ENCODE data around the gene SCNN1B.

SCNN1B gene

DNA sequence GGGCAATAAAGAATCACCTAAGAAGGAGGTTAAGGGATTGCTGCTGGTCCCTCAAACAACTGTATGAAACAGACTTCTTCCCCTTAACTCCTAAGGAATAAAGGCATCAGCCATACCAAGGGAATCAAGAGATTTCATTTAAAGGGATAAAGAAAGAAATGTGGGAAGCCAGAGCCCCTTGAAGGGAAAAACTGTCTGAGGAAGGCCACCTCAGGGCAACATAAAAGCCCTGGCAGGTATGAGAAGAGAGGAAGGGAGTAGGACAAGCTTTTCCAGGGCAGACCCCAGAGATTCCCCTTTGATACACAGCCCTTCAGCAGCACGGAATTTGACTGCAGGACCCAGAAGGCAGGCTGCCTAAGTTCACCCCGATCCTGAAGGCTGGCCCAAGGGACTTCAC, 107.4 kb downstream of the SCNN1B start:
- no peak for FAIRE-seq

DNA sequence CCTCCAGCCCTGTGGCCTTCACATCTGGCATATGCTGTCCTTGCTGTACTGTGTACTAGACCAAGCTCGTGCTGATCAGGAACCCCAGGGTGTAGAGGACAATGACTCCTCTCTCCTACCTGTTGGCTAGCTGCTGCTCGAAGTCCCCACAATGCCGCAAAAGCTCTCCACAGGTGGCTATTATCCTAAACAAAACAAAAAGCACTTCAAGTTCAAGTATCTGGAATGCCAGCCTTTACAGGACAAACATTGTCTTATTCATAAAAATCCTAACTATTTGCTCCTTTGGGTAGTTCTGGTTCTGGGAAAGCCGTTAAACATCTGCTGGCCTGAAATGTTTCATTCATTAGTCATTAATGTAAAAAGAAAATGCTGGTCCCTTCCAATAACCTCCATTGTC, 108.1 kb downstream of the SCNN1B start:
- FAIRE-seq: no peak

DNA sequence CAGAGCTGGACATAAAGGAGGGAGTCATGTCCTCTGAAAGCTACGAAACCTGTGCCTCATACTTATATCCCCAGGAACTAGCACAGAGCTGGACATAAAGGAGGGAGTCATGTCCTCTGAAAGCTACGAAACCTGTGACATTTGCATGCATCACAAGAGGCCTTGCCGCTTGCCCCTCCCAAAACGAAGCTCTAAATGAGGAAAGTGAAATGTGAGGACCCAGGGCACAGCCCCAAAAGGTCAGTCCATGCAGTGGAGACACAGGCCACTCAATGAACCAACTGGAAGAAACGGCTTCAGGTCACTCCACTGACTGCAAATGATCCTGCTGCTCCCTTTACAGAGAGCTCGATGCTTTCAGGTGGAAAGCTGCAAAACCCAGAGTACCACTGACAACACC, 112.6 kb downstream of the SCNN1B start:
- FAIRE-seq: no peak

DNA sequence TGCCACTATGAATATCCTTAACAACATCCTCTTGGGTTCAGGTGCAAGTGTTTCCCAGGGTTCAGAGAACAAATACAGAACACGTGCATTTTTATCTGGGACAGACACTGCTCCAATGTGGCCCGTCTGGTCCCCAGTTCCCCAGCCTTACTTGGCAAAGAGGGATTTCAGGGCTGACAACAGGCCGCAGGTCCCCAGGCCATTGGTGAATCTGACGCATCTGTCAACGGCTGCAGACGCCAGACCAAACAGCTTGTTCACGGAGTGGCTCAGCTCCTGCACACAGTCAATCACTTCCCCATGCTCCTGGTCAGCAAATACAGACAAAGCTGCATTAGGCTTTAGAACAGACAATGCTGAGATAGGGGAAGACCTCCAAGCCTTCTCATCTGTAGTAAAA, 114.7 kb downstream of the SCNN1B start:
- no peak for FAIRE-seq

DNA sequence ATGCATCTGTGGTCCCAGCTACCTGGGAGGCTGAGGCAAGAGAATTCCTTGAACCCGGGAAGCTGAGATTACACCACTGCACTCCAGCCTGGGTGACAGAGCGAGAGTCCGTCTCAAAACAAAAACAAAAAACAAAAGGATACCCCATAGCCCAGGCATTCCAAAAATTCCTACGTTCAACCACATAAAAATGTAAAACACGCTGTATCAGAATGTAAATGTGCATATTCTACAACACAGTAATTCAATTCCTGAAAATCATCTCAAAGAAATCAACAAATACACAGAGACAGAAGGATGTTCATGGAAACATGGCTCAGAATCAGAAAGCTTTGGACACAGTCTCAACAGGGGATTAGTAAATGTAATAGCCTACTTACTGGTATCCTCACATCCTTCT, 117.9 kb downstream of the SCNN1B start:
- FAIRE-seq: no peak

DNA sequence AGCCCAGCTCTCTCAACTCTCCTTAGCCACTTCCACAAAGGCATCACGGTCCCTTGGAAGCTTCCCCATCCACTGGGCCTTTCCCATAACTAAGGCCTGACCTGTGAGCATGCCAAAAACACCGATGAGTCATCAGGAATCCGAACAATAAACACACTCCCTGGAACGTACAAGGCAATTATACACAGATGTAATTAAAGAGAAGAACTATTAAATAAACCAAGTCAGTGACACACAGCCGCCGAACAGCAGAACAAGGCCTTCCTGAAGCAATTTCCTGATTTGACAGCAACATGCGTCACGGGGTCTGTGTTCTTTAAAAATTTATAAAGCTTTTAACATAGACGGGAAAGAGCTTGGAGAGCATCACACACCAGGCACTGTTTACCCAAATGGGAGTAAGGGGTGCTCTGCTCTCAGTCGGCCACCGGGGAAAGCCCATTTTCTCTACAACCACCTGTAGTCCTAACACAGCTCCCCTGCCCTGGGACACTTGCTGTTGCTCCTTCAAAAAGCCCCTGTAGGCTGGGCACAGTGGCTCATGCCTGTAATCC, 121.5 kb downstream of the SCNN1B start:
- peak; percentile 30 for FAIRE-seq

DNA sequence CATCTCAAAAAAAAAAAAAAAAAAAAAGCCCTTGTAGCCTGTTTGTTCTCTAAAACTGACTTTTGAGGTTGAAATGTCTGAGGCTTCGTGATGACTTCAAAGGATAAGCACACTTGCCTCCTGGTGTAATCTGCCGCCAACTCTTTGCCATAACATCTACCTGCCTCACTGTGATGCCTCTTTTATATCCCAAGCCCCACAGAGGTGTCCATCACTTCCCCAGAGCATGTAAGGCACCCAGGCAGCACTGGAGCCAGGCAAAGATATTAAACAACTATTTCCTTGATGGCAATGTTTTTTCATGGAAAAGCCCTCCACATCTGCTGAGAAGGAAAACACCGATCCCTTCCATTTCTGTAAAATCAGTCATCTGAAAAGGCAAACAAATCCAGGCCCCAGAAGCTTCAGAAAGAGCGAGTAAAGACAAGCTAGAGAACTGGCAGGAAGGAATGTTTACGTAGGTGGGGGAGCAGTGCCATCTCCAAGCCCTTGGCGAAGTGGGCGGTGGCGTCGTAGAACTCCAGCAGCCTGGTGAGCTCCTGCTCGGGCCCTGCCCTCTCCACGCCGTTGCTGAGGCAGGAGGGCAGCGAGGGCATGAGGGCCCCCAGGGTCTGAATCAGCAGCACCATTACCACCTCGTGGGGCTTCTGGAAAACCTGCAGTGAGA, 122.3 kb downstream of the SCNN1B start:
- FAIRE-seq: no peak

DNA sequence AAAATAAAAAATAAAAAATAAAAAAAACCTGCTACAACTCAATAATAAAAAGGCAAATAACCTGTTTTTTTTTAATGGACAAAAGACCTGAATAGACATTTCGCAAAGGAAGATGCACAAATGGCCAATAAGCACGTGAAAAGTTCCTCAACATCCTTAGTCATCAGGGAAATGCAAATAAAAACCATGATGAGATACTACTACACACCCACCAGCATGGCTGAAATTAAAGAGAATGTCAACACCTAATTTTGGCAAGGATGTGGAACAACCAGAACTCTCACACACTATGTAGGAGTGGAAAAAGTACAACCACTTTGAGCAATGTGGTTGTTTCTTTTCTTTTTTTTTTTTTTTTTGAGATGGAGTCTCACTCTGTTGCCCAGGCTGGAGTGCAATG, 126.2 kb downstream of the SCNN1B start:
- FAIRE-seq: no peak

Measured in A204.1 (cell line).